ENCODE data around the gene HOXA7. TPM values are rescaled to one million over a fixed set of nuclear protein-coding genes. Genes with fewer than 3 reads are reported as not detected.

Gene HOXA7
- total and polyA plus RNA-seq, 7 donors: 4.7 to 23.9 (median 9.1) TPM

DNA sequence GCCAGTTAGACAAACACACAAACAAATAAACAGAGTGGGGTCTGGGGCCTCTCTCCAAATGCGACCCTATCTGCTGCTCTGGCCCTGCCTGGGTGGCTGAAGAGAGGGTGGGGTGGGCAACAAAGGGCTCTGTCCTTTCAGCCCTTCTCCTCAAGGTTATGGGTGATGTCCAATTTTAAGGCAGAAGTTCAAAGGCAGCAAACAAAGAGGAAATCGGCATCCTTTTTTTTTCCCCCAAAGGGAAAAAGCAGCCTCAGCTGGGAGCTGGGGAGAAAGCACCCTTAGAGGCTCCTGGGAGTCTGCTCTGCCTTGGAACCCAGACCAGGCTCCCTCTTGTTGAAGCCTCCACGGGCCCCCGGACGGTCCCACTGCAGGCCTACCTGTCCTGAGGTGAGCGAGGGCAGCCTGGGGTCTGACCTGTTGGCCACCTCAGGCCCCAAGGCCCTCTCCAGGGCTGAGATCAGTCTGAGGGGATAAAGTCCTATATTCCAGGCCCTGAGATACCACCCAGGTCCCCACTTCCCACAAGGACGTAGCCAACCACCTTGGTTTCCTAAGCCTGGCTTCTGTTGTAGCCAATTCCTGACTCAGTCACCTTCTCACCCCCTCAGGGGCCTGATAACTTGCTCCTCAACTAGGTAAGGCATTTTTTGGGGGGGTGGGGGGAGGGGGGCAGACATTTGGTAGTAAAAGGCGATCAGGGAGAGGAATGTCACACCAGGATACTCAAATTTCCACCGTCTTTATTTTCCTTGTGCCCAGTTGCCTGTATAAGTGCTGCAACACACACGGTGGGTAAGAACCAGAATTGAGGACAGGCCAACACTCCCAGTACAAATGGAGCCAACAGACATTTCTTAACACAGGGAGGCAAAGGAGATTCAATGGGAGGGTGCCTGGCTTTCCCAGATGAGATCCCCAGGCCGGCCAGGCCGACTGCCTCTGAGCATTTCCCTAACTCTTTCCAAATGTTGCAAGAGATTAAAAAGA lies 24.3 kb upstream of the HOXA7 start:
- Histone ChIP-seq H3K36me3 (no peaks in the 10 kb centered on the region), H3K4me3 (peak overlapping the region; percentile 48 to 85 (median 82)), H3K4me1 (peaks cover 3 to 50% (median 39%) of the 10 kb centered on the region in 4 donors), H3K9me3 (no peaks in the 10 kb centered on the region), H3K27ac (peak overlapping the region in 3 of 4 donors; percentile 97 to 98 (median 98)), H3K27me3 (peaks cover 0 to 11% (median 0%) of the 10 kb centered on the region in 3 donors)
- TF ChIP-seq POLR2AphosphoS5 (IDR thresholded peaks at IDR 0.05) (no peak), EP300 (IDR thresholded peaks at IDR 0.05) (no peak), POLR2A (IDR thresholded peaks at IDR 0.05) (no peak)
- TF ChIP-seq, protein P1, sequence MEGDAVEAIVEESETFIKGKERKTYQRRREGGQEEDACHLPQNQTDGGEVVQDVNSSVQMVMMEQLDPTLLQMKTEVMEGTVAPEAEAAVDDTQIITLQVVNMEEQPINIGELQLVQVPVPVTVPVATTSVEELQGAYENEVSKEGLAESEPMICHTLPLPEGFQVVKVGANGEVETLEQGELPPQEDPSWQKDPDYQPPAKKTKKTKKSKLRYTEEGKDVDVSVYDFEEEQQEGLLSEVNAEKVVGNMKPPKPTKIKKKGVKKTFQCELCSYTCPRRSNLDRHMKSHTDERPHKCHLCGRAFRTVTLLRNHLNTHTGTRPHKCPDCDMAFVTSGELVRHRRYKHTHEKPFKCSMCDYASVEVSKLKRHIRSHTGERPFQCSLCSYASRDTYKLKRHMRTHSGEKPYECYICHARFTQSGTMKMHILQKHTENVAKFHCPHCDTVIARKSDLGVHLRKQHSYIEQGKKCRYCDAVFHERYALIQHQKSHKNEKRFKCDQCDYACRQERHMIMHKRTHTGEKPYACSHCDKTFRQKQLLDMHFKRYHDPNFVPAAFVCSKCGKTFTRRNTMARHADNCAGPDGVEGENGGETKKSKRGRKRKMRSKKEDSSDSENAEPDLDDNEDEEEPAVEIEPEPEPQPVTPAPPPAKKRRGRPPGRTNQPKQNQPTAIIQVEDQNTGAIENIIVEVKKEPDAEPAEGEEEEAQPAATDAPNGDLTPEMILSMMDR (IDR thresholded peaks at IDR 0.05): no peak
- intact Hi-C loops (cut with DNase I): no loop called here
- peak; percentile 80 for DNase-seq
- 34 to 65% methylated on average over 12 of the region's 12 CpGs for WGBS, 2 donors

DNA sequence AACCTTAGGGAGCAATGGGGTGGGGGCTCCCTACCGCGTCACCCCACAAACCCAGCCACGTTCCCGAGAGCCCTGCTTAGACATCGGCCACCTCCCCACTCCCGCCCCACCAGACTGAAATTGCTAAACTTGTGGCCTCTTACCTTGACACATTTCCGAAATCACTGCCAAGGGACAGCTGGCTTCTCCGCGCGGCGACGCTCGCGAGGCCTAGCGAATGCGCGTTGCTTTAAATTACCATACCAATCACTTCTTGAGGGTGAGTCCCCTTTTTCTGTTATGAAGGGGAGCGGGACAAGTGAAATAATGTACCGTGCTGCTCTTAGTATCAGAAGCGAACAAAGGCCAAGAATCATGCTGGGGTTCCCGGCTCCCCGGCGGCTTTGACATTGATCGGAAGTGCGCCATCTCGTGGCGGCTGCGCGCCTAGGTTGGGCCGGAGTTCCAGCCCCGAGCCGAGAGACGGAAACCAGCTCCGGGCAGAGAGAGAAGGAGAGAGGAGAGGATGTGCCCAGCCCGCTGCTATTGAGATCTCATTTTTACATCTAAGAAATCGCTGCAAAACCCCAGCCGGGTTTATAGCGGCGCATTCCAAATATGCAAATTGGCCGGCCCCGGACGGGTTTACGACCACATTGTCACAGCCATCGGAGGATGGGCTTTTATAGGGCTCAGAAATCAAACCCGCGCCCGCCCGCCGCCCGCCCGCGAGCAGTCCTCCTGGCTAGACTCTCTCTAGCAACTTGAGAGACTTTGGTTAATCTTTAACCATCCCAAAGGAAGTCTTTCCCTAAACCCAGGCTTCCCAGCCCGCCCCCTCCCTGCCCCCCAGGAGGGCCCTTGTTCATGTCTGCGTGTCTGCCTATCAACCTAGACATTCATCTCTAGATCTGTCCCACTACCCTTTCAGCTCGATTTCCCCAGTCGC lies 23.3 kb upstream of the HOXA7 start:
- intact Hi-C loops (cut with DNase I): no loop called here
- peak overlapping the region; percentile 48 to 85 (median 82) for H3K4me3 ChIP-seq
- 4 to 13% methylated on average over 56 of the region's 56 CpGs for WGBS, 2 donors
- no peaks in the 10 kb centered on the region for H3K9me3 ChIP-seq
- DNase-seq: peak; percentile 93
- no peaks in the 10 kb centered on the region for H3K36me3 ChIP-seq
- peaks cover 3 to 56% (median 46%) of the 10 kb centered on the region in 4 donors for H3K4me1 ChIP-seq
- peaks cover 0 to 9% (median 0%) of the 10 kb centered on the region in 3 donors for H3K27me3 ChIP-seq
- no peak for TF ChIP-seq EP300 (IDR thresholded peaks at IDR 0.05)
- peak; percentile 65 to 84 (median 70) for TF ChIP-seq POLR2AphosphoS5 (IDR thresholded peaks at IDR 0.05)
- TF ChIP-seq POLR2A (IDR thresholded peaks at IDR 0.05): peak; percentile 53 to 60
- TF ChIP-seq, protein P1 (IDR thresholded peaks at IDR 0.05): peak in 3 of 4 experiments; percentile 89 to 96 (median 92)
- peak overlapping the region in 3 of 4 donors; percentile 97 to 98 (median 98) for H3K27ac ChIP-seq

DNA sequence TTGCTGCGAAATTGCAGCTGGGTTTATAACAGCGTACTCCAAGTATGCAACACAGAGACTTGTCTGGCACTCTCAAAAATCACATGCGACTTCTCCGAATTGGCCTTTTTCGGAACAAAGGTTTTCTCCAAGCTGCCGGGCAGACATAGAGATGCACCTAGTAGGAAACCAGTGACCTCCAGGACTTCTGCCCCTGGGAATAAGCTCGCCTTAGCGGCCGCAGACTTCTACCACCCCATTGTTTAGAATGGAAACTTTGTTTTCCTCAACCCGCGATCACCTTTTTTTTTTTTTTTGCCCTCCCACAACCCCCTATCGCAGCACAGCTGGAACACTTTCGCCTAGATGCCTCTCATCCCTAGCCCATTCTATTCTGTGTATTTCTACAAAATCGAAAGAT lies 22.6 kb upstream of the HOXA7 start:
- TF ChIP-seq POLR2A (IDR thresholded peaks at IDR 0.05) (no peak), POLR2AphosphoS5 (IDR thresholded peaks at IDR 0.05) (no peak), EP300 (IDR thresholded peaks at IDR 0.05) (no peak)
- TF ChIP-seq, protein P1 (IDR thresholded peaks at IDR 0.05): no peak

DNA sequence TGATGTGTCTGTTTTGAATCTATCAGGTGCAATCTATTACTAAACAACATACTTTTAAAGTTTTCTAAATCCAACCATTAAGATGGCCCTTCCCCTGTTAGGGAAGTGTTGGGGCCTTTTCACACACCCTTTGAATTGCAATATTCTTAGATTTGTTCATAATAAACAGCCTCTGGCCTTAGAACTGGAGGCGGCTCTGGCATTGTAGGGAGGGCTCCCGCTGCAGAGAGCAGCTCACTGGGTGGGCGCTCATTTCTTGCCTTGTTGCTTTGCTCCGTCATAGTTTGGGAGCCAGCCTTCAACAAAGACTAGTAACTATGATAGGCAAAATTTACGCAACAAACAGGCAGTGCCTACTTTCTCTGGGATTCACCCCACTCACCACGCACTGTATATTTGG lies 21.9 kb upstream of the HOXA7 start:
- no peak for TF ChIP-seq EP300 (IDR thresholded peaks at IDR 0.05)
- TF ChIP-seq POLR2AphosphoS5 (IDR thresholded peaks at IDR 0.05): peak; percentile 22 to 69 (median 34)
- peak in 1 of 2 donors; percentile 61 for TF ChIP-seq POLR2A (IDR thresholded peaks at IDR 0.05)
- TF ChIP-seq, protein P1 (IDR thresholded peaks at IDR 0.05): no peak
- peak overlapping the region; percentile 48 to 85 (median 82) for H3K4me3 ChIP-seq
- no peaks in the 10 kb centered on the region for H3K36me3 ChIP-seq
- H3K9me3 ChIP-seq: no peaks in the 10 kb centered on the region
- WGBS, 2 donors: 9 to 55% methylated on average over 6 of the region's 6 CpGs
- peaks cover 0 to 66% (median 49%) of the 10 kb centered on the region in 4 donors for H3K4me1 ChIP-seq
- H3K27ac ChIP-seq: peak overlapping the region in 3 of 4 donors; percentile 97 to 98 (median 98)
- intact Hi-C loops (cut with DNase I): no loop called here
- DNase-seq: peak; percentile 83
- peaks cover 0 to 6% (median 0%) of the 10 kb centered on the region in 3 donors for H3K27me3 ChIP-seq

More for the DNA sequence above, 22.6 kb upstream of the HOXA7 start:
- Histone ChIP-seq H3K27ac (peak overlapping the region in 3 of 4 donors; percentile 97 to 98 (median 98)), H3K4me1 (peaks cover 3 to 63% (median 49%) of the 10 kb centered on the region in 4 donors), H3K27me3 (peaks cover 0 to 6% (median 0%) of the 10 kb centered on the region in 3 donors), H3K9me3 (no peaks in the 10 kb centered on the region), H3K36me3 (no peaks in the 10 kb centered on the region), H3K4me3 (peak overlapping the region; percentile 48 to 85 (median 82))
- WGBS, 2 donors: 13 to 51% methylated on average over 14 of the region's 14 CpGs
- intact Hi-C loops (cut with DNase I): no loop called here
- DNase-seq: peak; percentile 65
